Bronchial epithelial cell (primary cell): Measurements from ENCODE around the gene PCSK9. TPM values are rescaled to one million over a fixed set of nuclear protein-coding genes. Genes with fewer than 3 reads are reported as not detected.
"Not testable (repeated sequence)": the region's sequence is repeated elsewhere in the genome, so short reads cannot be mapped to it uniquely, and the experiment has no call there.

Source experiments
- DNase-seq: peaks from one replicate; pipeline ENCODE4 v3.0.0-alpha.2; 2010; ENCODE audit warnings: low read depth
- FAIRE-seq: peaks from 2 replicates; lab custom pipeline; 2011; peaks lifted over from hg19 to GRCh38; lab: Jason Lieb, UNC
- H3K27me3 ChIP-seq: 2 replicates; pipeline ENCODE4 v1.5.1; 2011; ENCODE audit warnings: low read length; ENCODE audit not compliant: control insufficient read depth, insufficient read depth
- H3K36me3 ChIP-seq: 2 replicates; pipeline ENCODE4 v1.5.1; 2011; ENCODE audit warnings: low read length; ENCODE audit not compliant: control insufficient read depth, insufficient read depth
- H3K4me3 ChIP-seq: 2 replicates; pipeline ENCODE4 v1.5.1; 2011; ENCODE audit warnings: mild to moderate bottlenecking, low read depth, low read length, control low read depth
- CTCF ChIP-seq: IDR thresholded peaks from 2 replicates; pipeline ENCODE4 v1.5.1; 2011; ENCODE audit warnings: mild to moderate bottlenecking, moderate library complexity, low read length, control low read depth, inconsistent platforms; ENCODE audit not compliant: insufficient read depth, severe bottlenecking
- total RNA-seq: library from RNA; depleted of rRNA; stranded (reverse); fragments of >200 nt; gene quantifications from 2 replicates; pipeline ENCODE4 v1.2.1, GENCODE V29; 2014

Gene PCSK9
- total RNA-seq, 1 donor from 2014 or later, result 11.3 TPM

GRCh38 chr1:55088413-55088812 lies 49.1 kb downstream of the PCSK9 start:
- no peak overlapping the region for H3K4me3 ChIP-seq
- no peak for TF ChIP-seq CTCF
- peaks cover 15% of the 10 kb centered on the region for H3K36me3 ChIP-seq
- no peaks in the 10 kb centered on the region for H3K27me3 ChIP-seq
- DNase-seq (no peak), FAIRE-seq (no peak)

GRCh38 chr1:55089683-55090082 lies 50.3 kb downstream of the PCSK9 start:
- no peak for TF ChIP-seq CTCF
- H3K4me3 ChIP-seq, result no peak overlapping the region
- no peak for FAIRE-seq
- DNase-seq, result no peak
- H3K27me3 ChIP-seq, result no peaks in the 10 kb centered on the region
- peaks cover 16% of the 10 kb centered on the region for H3K36me3 ChIP-seq

GRCh38 chr1:55092475-55092874 lies 53.1 kb downstream of the PCSK9 start:
- Histone ChIP-seq H3K36me3 (peaks cover 13% of the 10 kb centered on the region), H3K27me3 (no peaks in the 10 kb centered on the region), H3K4me3 (no peak overlapping the region)
- FAIRE-seq, result no peak
- TF ChIP-seq CTCF, result no peak
- DNase-seq, result no peak

GRCh38 chr1:55095095-55095494 lies 55.7 kb downstream of the PCSK9 start:
- no peak overlapping the region for H3K4me3 ChIP-seq
- no peaks in the 10 kb centered on the region for H3K27me3 ChIP-seq
- no peak for FAIRE-seq
- peaks cover 16% of the 10 kb centered on the region for H3K36me3 ChIP-seq
- no peak for DNase-seq
- TF ChIP-seq CTCF, result no peak

- Histone ChIP-seq H3K36me3 (peaks cover 18% of the 10 kb centered on the region), H3K27me3 (no peaks in the 10 kb centered on the region), H3K4me3 (no peak overlapping the region)
- no peak for FAIRE-seq
- no peak for TF ChIP-seq CTCF
- DNase-seq, result no peak
Measured at GRCh38 chr1:55103891-55104290, 64.5 kb downstream of the PCSK9 start.

- Histone ChIP-seq H3K27me3 (no peaks in the 10 kb centered on the region), H3K4me3 (no peak overlapping the region), H3K36me3 (peaks cover 15% of the 10 kb centered on the region)
- FAIRE-seq (peak; percentile 70), DNase-seq (no peak)
- TF ChIP-seq CTCF, result no peak
Measured at GRCh38 chr1:55107101-55107500, 67.8 kb downstream of the PCSK9 start.

GRCh38 chr1:55109005-55109404 lies 69.7 kb downstream of the PCSK9 start:
- FAIRE-seq, H3K27me3 ChIP-seq, DNase-seq, H3K4me3 ChIP-seq: not testable (repeated sequence)
- peaks cover 14% of the 10 kb centered on the region for H3K36me3 ChIP-seq
